IPS-NIHi7 (cell line): ENCODE measurements around the gene METTL27.
"Not testable (repeated sequence)": the region's sequence is repeated elsewhere in the genome, so short reads cannot be mapped to it uniquely, and the experiment has no call there.

Experiments
- DNase-seq: peaks from one replicate; pipeline ENCODE4 v3.0.0; 2012; ENCODE audit warnings: mixed read lengths; ENCODE audit errors: extremely low spot score

The METTL27 gene

GRCh38 chr7:73842067-73842976 lies at the start of gene METTL27:
Gene METTL27 (minus strand): TSS chr7:73842516. CDS start chr7:73842140, 376 bp downstream.
- DNase-seq = peak; percentile 97

- peak; percentile 59 for DNase-seq
Measured at GRCh38 chr7:73891178-73891885, 49.0 kb upstream of the METTL27 start.

GRCh38 chr7:73890555-73891147 lies 48.3 kb upstream of the METTL27 start:
- DNase-seq = no peak

GRCh38 chr7:73888959-73889358 lies 46.6 kb upstream of the METTL27 start:
- no peak for DNase-seq

- DNase-seq = no peak
Measured at GRCh38 chr7:73887762-73888161, 45.4 kb upstream of the METTL27 start.

- peak; percentile 55 for DNase-seq
Measured at GRCh38 chr7:73885975-73886798, 43.9 kb upstream of the METTL27 start.

GRCh38 chr7:73885433-73885974 lies 43.2 kb upstream of the METTL27 start:
- DNase-seq = no peak

GRCh38 chr7:73884867-73885422 lies 42.6 kb upstream of the METTL27 start:
- not testable (repeated sequence) for DNase-seq

GRCh38 chr7:73882047-73882402 lies 39.7 kb upstream of the METTL27 start:
- DNase-seq = no peak

GRCh38 chr7:73881352-73882046 lies 39.2 kb upstream of the METTL27 start:
- DNase-seq = no peak

GRCh38 chr7:73880755-73881328 lies 38.5 kb upstream of the METTL27 start:
- no peak for DNase-seq

GRCh38 chr7:73879977-73880681 lies 37.8 kb upstream of the METTL27 start:
- DNase-seq = no peak

GRCh38 chr7:73876973-73877372 lies 34.7 kb upstream of the METTL27 start:
- no peak for DNase-seq

GRCh38 chr7:73876361-73876760 lies 34.0 kb upstream of the METTL27 start:
- DNase-seq = no peak

- no peak for DNase-seq
Measured at GRCh38 chr7:73872056-73872908, 30.0 kb upstream of the METTL27 start.

GRCh38 chr7:73871163-73872011 lies 29.1 kb upstream of the METTL27 start:
- DNase-seq = no peak

GRCh38 chr7:73870041-73870492 lies 27.8 kb upstream of the METTL27 start:
- DNase-seq = no peak
